ENCODE results near the gene SUMO2. TPM values are rescaled to one million over a fixed set of nuclear protein-coding genes. Genes with fewer than 3 reads are reported as not detected.

The SUMO2 gene
- total RNA-seq, 3 donors from 2014 or later, result 218 to 304 (median 254) TPM

GRCh38 chr17:75191584-75191983 lies 8.8 kb upstream of the SUMO2 start:
- DNase-seq, result no peak
- ATAC-seq, result no peak
- Histone ChIP-seq H3K4me1 (ENCODE audit: low read depth) (no peaks in the 10 kb centered on the region), H3K4me3 (no peak overlapping the region), H3K9me3 (no peaks in the 10 kb centered on the region), H3K36me3 (ENCODE audit: low read depth) (no peaks in the 10 kb centered on the region)
- TF ChIP-seq CTCF (IDR thresholded peaks at IDR 0.05), result no peak
- intact Hi-C loops (cut with DNase I, micrococcal nuclease), result no loop called here

GRCh38 chr17:75188614-75189013 lies 5.9 kb upstream of the SUMO2 start:
- TF ChIP-seq CTCF (IDR thresholded peaks at IDR 0.05), result no peak
- DNase-seq (no peak), ATAC-seq (no peak)
- Histone ChIP-seq H3K4me1 (ENCODE audit: low read depth) (no peaks in the 10 kb centered on the region), H3K4me3 (no peak overlapping the region), H3K9me3 (no peaks in the 10 kb centered on the region), H3K36me3 (ENCODE audit: low read depth) (no peaks in the 10 kb centered on the region)
- intact Hi-C loops (cut with DNase I, micrococcal nuclease), result no loop called here

GRCh38 chr17:75183999-75184884 lies 1.5 kb upstream of the SUMO2 start:
- Histone ChIP-seq H3K4me1 (ENCODE audit: low read depth) (peaks cover 8% of the 10 kb centered on the region), H3K36me3 (ENCODE audit: low read depth) (no peaks in the 10 kb centered on the region), H3K9me3 (no peaks in the 10 kb centered on the region), H3K4me3 (no peak overlapping the region)
- DNase-seq (no peak), ATAC-seq (no peak)
- intact Hi-C loops (cut with DNase I, micrococcal nuclease), result no loop called here
- no peak for TF ChIP-seq CTCF (IDR thresholded peaks at IDR 0.05)

GRCh38 chr17:75182319-75182568 lies 515 bp downstream of the SUMO2 start:
- DNase-seq, result peak in 2 of 3 donors; percentile 56 to 64
- intact Hi-C loops (cut with DNase I, micrococcal nuclease), result no loop called here
- Histone ChIP-seq H3K36me3 (ENCODE audit: low read depth) (no peaks in the 10 kb centered on the region), H3K4me3 (peak overlapping the region; percentile 87), H3K4me1 (ENCODE audit: low read depth) (peaks cover 8% of the 10 kb centered on the region), H3K9me3 (no peaks in the 10 kb centered on the region)
- TF ChIP-seq CTCF (IDR thresholded peaks at IDR 0.05), result no peak
- peak; percentile 1 for ATAC-seq

- TF ChIP-seq CTCF (IDR thresholded peaks at IDR 0.05), result no peak
- Histone ChIP-seq H3K36me3 (ENCODE audit: low read depth) (no peaks in the 10 kb centered on the region), H3K4me1 (ENCODE audit: low read depth) (peaks cover 8% of the 10 kb centered on the region), H3K4me3 (peak overlapping the region; percentile 87), H3K9me3 (no peaks in the 10 kb centered on the region)
- DNase-seq, result peak in 2 of 3 donors; percentile 63 to 64
- no peak for ATAC-seq
- intact Hi-C loops (cut with DNase I, micrococcal nuclease), result no loop called here
These were observed 996 bp downstream of the SUMO2 start for GRCh38 chr17:75181608-75182318.

Data from mucosa of descending colon (tissue), 3 donors.